ENCODE results near the gene DSTN. TPM values are rescaled to one million over a fixed set of nuclear protein-coding genes. Genes with fewer than 3 reads are reported as not detected.

Gene DSTN
- total RNA-seq, 1 experiment from 2014 or later = 110 TPM

DNA sequence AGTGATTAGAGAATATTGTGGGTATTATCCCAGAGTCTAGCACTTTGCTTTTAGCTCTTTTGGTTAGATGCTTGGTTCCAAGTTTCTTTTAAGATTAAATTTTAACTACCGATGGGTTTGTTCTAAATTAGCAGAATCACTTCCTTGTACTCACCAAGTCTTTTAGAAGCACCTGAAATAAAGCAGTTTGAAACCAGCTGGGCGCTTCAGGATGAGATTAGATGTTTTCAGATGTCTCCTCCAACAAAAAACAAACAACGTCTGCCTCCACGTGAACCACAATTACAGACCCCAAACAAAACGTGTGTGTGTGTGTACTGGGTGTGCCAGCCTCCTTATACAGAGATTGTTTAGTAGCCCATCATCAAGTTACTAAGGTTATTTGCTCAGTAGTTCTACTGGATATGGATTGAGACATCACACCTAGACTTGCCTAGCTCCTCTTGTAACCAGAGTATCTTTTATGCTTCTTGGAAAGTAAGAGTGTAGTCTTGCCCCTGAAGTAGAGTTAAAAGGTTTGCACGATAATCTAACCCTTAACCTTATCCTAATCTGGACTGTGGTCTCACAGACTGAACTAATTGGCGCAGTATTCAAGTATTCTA is 2.3 kb downstream of the DSTN start:
- BruUV-seq (replicated peaks) = no TSS peak

DNA sequence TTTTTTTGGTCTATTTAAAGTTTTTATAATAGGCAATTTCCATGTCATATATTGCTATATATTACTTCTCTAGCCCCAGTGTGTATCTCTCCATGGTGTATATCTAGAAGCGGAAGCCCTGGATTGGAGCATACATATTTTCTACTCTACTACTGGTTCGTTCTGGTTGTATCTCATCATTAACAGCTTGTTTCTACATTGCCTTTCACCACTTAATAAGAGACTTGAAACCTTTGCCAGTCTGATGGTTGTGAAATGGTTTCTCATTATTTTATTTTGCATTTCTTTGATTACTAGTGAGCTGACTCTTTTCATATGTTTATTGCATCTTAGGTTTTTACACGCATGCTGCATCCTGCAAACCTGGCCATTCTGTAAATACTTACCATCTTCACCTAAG is 3.6 kb downstream of the DSTN start:
- DNase-seq = no peak
- H3K27me3 Mint-ChIP-seq (ENCODE audit: unreplicated experiment) = no peaks in the 10 kb centered on the region
- CTCF ChIA-PET = interaction anchor here (0.6 kb wide), 1 partner anchor 758 kb away, joined by 3 read pairs; no protein-coding TSS in a partner anchor
- H3K36me3 Mint-ChIP-seq (ENCODE audit: insufficient read depth, unreplicated experiment) = peaks cover 26% of the 10 kb centered on the region
- TF ChIP-seq, protein P1, sequence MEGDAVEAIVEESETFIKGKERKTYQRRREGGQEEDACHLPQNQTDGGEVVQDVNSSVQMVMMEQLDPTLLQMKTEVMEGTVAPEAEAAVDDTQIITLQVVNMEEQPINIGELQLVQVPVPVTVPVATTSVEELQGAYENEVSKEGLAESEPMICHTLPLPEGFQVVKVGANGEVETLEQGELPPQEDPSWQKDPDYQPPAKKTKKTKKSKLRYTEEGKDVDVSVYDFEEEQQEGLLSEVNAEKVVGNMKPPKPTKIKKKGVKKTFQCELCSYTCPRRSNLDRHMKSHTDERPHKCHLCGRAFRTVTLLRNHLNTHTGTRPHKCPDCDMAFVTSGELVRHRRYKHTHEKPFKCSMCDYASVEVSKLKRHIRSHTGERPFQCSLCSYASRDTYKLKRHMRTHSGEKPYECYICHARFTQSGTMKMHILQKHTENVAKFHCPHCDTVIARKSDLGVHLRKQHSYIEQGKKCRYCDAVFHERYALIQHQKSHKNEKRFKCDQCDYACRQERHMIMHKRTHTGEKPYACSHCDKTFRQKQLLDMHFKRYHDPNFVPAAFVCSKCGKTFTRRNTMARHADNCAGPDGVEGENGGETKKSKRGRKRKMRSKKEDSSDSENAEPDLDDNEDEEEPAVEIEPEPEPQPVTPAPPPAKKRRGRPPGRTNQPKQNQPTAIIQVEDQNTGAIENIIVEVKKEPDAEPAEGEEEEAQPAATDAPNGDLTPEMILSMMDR (IDR thresholded peaks at IDR 0.05; ENCODE audit: unreplicated experiment) = no peak
- no peaks in the 10 kb centered on the region for H3K9me3 Mint-ChIP-seq (ENCODE audit: low read depth, unreplicated experiment)
- intact Hi-C loops (cut with micrococcal nuclease; ENCODE audit: unreplicated experiment) = loop anchor here (5.0 kb wide), 1 partner anchor 36 kb away; no protein-coding TSS in a partner anchor
- no peak overlapping the region for H3K4me3 Mint-ChIP-seq (ENCODE audit: low read depth, unreplicated experiment)
- no TSS peak for BruUV-seq (replicated peaks)
- H3K27ac Mint-ChIP-seq (ENCODE audit: unreplicated experiment) = no peak overlapping the region
- no peaks in the 10 kb centered on the region for H3K4me1 Mint-ChIP-seq (ENCODE audit: low read depth, unreplicated experiment)

More for the DNA sequence above, 2.3 kb downstream of the DSTN start:
- intact Hi-C loops (cut with micrococcal nuclease; ENCODE audit: unreplicated experiment) = loop anchor here (5.0 kb wide), 1 partner anchor 35 kb away; no protein-coding TSS in a partner anchor
- TF ChIP-seq, protein P1 (IDR thresholded peaks at IDR 0.05; ENCODE audit: unreplicated experiment) = no peak
- H3K27me3 Mint-ChIP-seq (ENCODE audit: unreplicated experiment) = no peaks in the 10 kb centered on the region
- H3K4me3 Mint-ChIP-seq (ENCODE audit: low read depth, unreplicated experiment) = peak overlapping the region; percentile 87
- peaks cover 32% of the 10 kb centered on the region for H3K36me3 Mint-ChIP-seq (ENCODE audit: insufficient read depth, unreplicated experiment)
- peak overlapping the region; percentile 74 for H3K27ac Mint-ChIP-seq (ENCODE audit: unreplicated experiment)
- DNase-seq = no peak
- H3K9me3 Mint-ChIP-seq (ENCODE audit: low read depth, unreplicated experiment) = no peaks in the 10 kb centered on the region
- CTCF ChIA-PET = no interaction called here
- H3K4me1 Mint-ChIP-seq (ENCODE audit: low read depth, unreplicated experiment) = peaks cover 8% of the 10 kb centered on the region

DNA sequence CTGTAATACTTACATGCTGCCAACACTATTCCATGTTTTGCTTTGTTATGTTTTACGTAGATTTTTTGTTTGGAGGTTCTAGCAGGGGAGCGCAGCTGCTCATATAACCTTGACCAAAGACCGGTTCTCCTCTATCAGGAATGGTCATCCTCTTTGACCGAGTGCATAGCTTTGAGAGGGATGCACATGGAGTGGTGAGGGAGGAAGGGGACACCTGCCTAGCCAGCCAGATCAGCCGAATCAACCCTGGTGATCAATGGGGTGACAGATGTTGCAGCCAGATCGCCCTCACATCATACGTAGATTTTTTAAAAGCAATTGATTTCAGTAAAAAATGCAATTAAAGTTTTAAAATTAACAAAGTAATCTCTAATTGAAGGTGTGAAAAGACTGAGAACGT is 6.3 kb downstream of the DSTN start:
- DNase-seq = no peak
- intact Hi-C loops (cut with micrococcal nuclease; ENCODE audit: unreplicated experiment) = no loop called here
- BruUV-seq (replicated peaks) = no TSS peak
- Mint-ChIP-seq H3K4me3 (ENCODE audit: low read depth, unreplicated experiment) (no peak overlapping the region), H3K36me3 (ENCODE audit: insufficient read depth, unreplicated experiment) (peaks cover 5% of the 10 kb centered on the region), H3K27ac (ENCODE audit: unreplicated experiment) (no peak overlapping the region), H3K27me3 (ENCODE audit: unreplicated experiment) (no peaks in the 10 kb centered on the region), H3K4me1 (ENCODE audit: low read depth, unreplicated experiment) (peaks cover 14% of the 10 kb centered on the region), H3K9me3 (ENCODE audit: low read depth, unreplicated experiment) (no peaks in the 10 kb centered on the region)
- TF ChIP-seq, protein P1 (IDR thresholded peaks at IDR 0.05; ENCODE audit: unreplicated experiment) = no peak
- CTCF ChIA-PET = no interaction called here

DNA sequence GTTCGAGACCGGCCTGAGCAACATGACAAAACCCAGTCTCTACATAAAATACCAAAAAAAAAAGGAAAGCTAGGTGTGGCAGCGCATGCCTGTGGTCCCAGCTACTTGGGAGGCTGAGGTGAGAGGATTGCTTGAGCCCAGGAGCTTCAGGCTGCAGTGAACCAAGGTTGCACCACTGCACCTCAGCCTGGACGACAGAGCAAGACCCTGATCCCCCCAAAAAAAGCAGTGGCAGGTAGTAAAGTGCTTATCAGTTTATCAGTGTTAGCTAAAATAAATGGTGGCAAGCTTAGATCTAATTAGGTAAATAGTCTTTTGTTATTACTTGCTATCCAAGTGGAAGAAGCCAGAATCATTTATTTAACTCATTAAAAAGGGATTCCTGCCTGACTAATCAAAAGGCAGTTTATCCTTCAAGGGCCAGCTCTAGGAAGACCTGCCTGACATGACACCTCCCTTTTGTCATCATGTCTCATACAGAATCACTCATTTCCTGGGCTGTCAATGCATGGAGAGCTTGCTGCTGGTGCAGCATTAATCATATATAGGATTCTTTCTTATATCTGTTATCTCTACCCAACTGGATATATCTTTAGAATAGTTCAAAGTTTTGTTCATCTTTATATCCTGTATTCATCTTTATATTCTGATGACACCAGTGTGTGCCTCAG is 9.6 kb downstream of the DSTN start:
- H3K36me3 Mint-ChIP-seq (ENCODE audit: insufficient read depth, unreplicated experiment) = peaks cover 4% of the 10 kb centered on the region
- no peak for DNase-seq
- no peaks in the 10 kb centered on the region for H3K27me3 Mint-ChIP-seq (ENCODE audit: unreplicated experiment)
- CTCF ChIA-PET = no interaction called here
- no peak overlapping the region for H3K4me3 Mint-ChIP-seq (ENCODE audit: low read depth, unreplicated experiment)
- TF ChIP-seq, protein P1 (IDR thresholded peaks at IDR 0.05; ENCODE audit: unreplicated experiment) = no peak
- no peak overlapping the region for H3K27ac Mint-ChIP-seq (ENCODE audit: unreplicated experiment)
- peaks cover 16% of the 10 kb centered on the region for H3K4me1 Mint-ChIP-seq (ENCODE audit: low read depth, unreplicated experiment)
- intact Hi-C loops (cut with micrococcal nuclease; ENCODE audit: unreplicated experiment) = no loop called here
- no peaks in the 10 kb centered on the region for H3K9me3 Mint-ChIP-seq (ENCODE audit: low read depth, unreplicated experiment)
- BruUV-seq (replicated peaks) = no TSS peak
